HG02885 (cell line): Measurements from ENCODE around the gene NPC1L1.

Experiments used
- ATAC-seq: cut with Tn5 transposase; IDR thresholded peaks from one replicate; pipeline ENCODE4 v1.9.1; 2021; ENCODE audit warnings: mild to moderate bottlenecking; ENCODE audit not compliant: unreplicated experiment, poor library complexity

Gene NPC1L1

GRCh38 chr7:44537442-44537841, 3.7 kb downstream of the NPC1L1 start:
- ATAC-seq, result no peak

- no peak for ATAC-seq
Observed at GRCh38 chr7:44536090-44536489, 5.0 kb downstream of the NPC1L1 start.

DNA sequence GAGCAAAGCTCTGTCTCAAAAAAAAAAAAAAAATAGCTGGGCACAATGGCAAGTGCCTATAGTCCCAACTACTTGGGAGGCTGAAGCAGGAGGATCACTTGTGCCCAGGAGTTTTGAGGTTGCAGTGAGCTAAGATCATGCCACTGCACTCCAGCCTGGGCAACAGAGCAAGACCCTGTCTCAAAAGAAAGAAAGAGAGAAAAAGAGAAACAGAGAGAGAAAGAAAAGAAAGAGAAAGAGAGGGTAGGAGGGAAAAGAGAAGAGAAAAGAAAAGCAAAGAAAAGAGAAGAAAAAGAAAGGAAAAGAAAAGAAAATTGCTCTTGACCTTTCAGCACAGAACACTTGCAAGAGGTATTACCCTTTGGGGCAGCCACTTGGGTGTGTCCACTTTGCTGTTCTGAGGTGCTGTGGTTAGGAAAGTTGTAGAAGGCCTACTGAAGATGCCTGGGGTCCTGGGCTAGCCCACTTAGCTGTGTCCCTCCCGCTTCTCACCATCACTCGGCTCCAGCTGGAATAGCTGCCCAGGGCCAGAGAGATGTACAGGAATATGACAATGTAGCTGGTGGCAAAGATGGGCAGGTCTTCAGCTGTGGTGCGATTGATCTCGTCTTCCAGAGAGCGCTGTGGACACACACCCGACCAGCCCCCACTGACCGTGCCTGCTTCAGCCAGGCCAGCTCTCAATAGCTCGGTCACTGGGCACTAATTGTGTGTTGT, 5.6 kb downstream of the NPC1L1 start:
- no peak for ATAC-seq

- ATAC-seq, result no peak
Observed at GRCh38 chr7:44534501-44534900, 6.6 kb downstream of the NPC1L1 start.

GRCh38 chr7:44534087-44534486, 7.0 kb downstream of the NPC1L1 start:
- ATAC-seq, result no peak

DNA sequence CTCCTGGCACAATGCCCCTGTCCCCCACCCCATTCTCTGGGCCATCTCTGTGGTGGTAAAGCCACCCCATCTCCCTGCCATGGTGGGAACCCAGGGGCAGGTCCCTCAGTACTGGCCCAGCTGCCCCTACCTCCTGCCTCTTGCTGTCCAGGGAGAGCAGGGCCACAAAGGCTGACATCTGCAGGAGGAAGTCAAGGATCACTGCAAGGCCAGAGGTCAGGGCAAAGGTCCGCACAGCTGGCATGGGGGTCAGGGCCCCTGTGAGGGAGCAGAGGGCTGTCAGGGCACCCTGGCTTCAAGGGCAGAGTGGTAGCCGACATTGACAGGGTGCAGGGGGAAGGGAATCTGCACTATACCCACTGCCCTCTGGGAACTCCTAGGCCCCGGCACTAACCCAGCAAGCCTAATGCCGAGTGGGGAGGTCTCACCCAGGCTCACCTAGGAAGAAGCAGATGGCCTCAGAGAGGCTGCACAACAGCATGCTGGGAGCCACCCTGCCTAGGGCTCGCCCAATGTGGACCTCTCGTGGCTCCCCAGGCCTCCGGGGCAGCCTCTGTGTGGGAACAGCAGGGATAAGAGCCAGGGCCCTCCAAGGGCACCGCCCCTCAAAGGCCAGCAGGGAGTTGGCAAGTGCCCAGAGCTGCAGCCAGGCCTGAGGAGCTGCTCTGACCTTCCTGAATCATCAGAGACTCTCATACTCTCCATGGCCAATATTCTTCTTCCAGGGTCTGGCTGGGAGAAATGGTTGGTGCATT, 7.7 kb downstream of the NPC1L1 start:
- no peak for ATAC-seq

GRCh38 chr7:44531421-44532380, 9.4 kb downstream of the NPC1L1 start:
- ATAC-seq, result no peak

GRCh38 chr7:44530990-44531389, 10.1 kb downstream of the NPC1L1 start:
- no peak for ATAC-seq

- ATAC-seq, result no peak
Observed at GRCh38 chr7:44524811-44525388, 16.2 kb downstream of the NPC1L1 start.

DNA sequence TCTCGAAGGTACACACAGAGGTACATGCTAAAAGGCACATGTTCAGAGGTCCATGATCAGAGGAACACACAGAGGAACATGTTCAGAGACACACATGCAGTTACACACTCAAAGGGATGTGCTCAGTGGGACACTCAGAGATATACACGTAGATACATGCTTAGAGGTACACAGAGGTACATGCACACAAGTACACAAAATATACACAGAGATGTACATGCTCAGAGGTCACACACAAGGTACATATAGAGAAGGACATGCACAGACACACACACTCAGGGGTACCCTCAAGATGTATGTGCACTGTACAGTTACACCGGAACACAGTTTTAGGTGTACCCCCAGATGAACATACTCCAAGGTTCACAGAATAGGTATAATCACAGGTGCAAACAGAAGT, 18.8 kb downstream of the NPC1L1 start:
- no peak for ATAC-seq

DNA sequence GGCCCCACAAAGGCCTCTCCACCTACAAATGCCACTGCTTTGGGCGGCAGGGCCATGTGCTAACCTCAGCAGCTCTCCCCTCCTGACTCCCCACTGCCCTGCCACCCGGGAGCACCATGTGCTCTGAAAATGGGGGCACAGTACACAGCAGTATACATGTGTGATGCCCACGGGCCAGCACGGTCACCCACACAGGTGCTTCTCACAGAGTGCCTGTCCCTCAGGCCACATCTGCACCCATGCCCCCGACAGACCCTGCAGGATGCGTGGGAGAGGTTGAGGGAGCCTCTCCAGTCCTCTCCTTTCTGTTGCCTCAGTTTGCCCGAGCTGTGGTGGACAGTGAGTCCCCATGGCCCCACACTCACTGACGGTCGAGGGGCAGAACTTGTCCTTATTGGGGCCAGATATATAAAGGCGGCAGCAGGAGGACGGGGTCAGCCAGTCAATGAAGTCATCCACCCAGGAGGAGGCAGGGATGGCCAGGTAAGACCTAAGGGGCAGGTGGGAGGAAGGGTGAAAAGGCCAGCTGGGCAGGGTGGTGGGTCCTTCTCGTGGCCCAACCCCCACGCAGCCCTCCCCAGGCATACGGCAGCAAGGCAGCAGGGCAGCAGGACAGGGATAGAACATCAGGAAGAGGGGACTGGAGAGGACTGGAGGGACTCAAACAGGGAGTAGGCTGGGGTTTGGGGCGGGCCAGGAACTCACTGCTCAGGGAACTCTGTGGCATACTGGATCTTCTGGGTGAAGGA, 19.6 kb downstream of the NPC1L1 start:
- no peak for ATAC-seq

GRCh38 chr7:44520574-44520973, 20.6 kb downstream of the NPC1L1 start:
- ATAC-seq, result no peak

DNA sequence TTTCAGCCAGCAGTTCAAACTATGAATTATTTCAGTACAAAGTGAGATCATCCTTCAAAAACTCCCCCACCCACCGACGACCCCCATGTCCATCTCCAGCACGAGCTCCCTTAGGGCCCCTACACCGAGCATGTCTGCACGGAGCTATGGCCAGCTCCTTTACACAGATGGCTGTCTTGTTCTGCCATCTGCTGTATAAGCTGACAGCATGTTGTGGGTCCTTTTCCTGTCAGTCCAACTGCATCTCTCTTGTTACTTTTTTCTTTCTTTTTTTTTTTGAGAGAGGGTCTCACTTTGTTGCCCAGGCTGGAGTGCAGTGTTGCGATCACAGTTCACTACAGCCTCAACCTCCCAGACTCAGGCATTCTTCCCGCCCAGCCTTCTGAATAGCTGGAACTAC, 21.6 kb downstream of the NPC1L1 start:
- no peak for ATAC-seq

DNA sequence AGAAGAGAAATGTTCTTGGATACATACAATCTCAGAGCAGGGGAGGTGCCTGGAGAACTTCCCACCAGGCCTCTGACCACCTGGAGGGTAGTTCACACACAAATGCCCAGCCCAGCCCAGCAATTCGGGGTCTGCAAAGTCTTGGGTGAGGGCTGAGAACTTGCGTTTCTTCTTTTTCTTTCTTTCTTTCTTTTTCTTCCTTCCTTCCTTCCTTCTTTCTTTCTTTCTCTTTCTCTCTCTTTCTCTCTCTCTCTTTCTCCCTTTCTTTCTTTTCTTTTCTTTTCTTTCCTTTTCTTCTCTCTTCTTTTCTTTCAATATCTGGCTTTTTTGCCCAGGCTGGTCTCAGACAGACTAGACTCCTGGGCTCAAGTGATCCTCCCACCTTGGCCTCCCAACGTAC, 22.4 kb downstream of the NPC1L1 start:
- ATAC-seq, result no peak

DNA sequence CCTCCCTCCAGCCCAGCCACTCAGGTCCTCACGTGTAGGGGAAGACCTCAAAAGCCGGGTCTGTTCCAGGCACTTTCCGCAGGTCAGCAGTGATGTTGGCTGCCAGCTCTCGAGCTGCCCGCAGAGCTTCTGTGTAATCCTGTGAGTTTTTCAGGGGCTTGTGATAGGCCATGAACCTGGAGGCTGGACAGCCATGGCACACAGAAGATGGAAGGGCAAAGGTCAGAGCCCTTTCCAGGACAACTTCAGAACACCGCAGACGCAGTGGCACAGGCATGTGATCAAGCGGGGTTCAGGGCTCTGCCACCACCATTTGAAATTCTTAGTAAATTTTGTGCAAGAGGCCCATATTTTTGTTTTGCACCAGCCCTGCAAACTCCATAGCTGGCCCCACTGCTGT, 24.0 kb downstream of the NPC1L1 start:
- no peak for ATAC-seq

DNA sequence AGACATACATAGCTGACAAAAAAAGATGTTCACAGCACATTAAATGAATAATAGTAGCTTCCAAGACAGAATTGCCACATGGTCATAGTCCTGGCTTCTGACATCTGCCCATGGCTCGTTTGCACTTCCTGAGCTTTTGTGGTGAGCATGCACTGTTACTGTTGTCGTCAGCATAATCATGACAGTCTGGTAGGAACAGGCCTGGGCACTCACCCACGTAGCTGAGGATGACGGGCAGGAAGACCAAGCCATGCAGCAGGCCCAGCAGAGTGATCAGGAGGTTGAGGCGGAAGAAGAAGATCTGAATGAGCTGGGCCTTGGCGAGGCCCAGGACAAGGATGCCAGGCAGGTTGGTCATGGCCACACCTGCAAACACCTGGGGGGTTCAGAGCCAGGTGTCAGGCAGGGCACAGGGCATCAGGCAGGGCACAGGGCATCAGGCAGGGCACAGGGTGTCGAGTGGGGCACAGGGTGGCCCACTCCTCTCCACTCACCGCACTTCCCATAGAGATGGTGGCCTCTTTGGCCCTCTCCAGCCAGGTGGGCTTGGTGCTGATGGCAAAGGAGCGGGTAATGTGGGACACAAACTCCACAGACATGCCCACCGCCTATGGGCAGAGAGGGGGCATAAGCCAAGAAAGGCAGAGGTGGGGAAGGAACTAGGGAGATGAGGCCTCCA, 25.4 kb downstream of the NPC1L1 start:
- no peak for ATAC-seq

- ATAC-seq, result no peak
Observed at GRCh38 chr7:44512736-44513135, 28.4 kb downstream of the NPC1L1 start.

- no peak for ATAC-seq
Observed at GRCh38 chr7:44511863-44512468, 29.2 kb downstream of the NPC1L1 start.

GRCh38 chr7:44511236-44511635, 29.9 kb downstream of the NPC1L1 start:
- no peak for ATAC-seq
